Astrocyte of the spinal cord (primary cell): Measurements from ENCODE around the gene CTU2.

Source experiments
- DNase-seq: peaks from one replicate; pipeline ENCODE4 v3.0.0; 2011; ENCODE audit warnings: low read depth, low spot score
- H3K4me3 ChIP-seq: 2 replicates; pipeline ENCODE4 v1.5.1; 2011; ENCODE audit warnings: low read depth, mild to moderate bottlenecking, low read length, moderate library complexity
- CTCF ChIP-seq: IDR thresholded peaks from 2 replicates; pipeline ENCODE4 v1.5.1; 2012; ENCODE audit warnings: low read depth, mild to moderate bottlenecking, low read length, inconsistent platforms
- in situ Hi-C: cut with HindIII; loops from 2 replicates; pipeline ENCODE4 v1.10.0; 2017; ENCODE audit warnings: low sequenced_read_pairs

Gene CTU2

GRCh38 chr16:88755745-88756443 is 49.6 kb downstream of the CTU2 start:
- no peak for TF ChIP-seq CTCF
- in situ Hi-C loops = no loop called here
- DNase-seq = no peak
- H3K4me3 ChIP-seq = no peak overlapping the region

- H3K4me3 ChIP-seq = no peak overlapping the region
- in situ Hi-C loops = no loop called here
- no peak for DNase-seq
- TF ChIP-seq CTCF = no peak
Observed at GRCh38 chr16:88758227-88758943, 52.1 kb downstream of the CTU2 start.

- TF ChIP-seq CTCF = no peak
- no peak for DNase-seq
- in situ Hi-C loops = no loop called here
- no peak overlapping the region for H3K4me3 ChIP-seq
Observed at GRCh38 chr16:88758944-88759244, 52.6 kb downstream of the CTU2 start.

GRCh38 chr16:88759245-88759975 is 53.1 kb downstream of the CTU2 start:
- in situ Hi-C loops = no loop called here
- H3K4me3 ChIP-seq = no peak overlapping the region
- peak; percentile 39 for DNase-seq
- no peak for TF ChIP-seq CTCF

- in situ Hi-C loops = no loop called here
- no peak for DNase-seq
- TF ChIP-seq CTCF = no peak
- no peak overlapping the region for H3K4me3 ChIP-seq
Observed at GRCh38 chr16:88759976-88760350, 53.7 kb downstream of the CTU2 start.

GRCh38 chr16:88760424-88761142 is 54.3 kb downstream of the CTU2 start:
- in situ Hi-C loops = no loop called here
- DNase-seq = no peak

More at GRCh38 chr16:88760424-88761142, 54.3 kb downstream of the CTU2 start:
- H3K4me3 ChIP-seq = no peak overlapping the region
- no peak for TF ChIP-seq CTCF
